Hematopoietic multipotent progenitor cell treated with erythropoietin and hydrocortisone succinate and interleukin-3 and kit ligand, for 6 days (in vitro differentiated cells): ENCODE measurements around the gene CDC42EP5.
"Not testable (repeated sequence)": the region's sequence is repeated elsewhere in the genome, so short reads cannot be mapped to it uniquely, and the experiment has no call there.

Experiments used
- DNase-seq: peaks from one replicate; pipeline ENCODE4 v3.0.0-alpha.2; 2015

Gene CDC42EP5

DNA sequence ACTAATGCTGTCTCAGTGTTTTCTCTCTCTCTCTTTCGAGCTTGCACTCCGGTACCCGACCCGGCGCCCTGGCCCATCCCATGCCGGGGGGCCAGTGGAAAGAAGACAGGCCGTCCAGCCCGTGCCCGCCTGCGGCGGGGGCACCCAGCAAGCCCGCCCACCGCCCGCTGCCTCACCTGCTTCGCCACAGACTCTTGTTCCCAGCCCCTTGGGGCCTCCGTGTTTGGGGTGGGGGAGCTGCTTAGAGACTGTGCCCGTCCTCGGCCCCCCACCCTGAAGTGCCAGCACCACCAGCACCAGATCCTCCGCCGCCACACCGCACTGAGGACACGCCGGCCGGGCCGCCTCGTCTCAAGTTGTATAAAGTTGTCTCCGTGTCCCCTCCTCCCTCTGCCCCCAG lies 11.9 kb downstream of the CDC42EP5 start:
- DNase-seq: no peak

DNA sequence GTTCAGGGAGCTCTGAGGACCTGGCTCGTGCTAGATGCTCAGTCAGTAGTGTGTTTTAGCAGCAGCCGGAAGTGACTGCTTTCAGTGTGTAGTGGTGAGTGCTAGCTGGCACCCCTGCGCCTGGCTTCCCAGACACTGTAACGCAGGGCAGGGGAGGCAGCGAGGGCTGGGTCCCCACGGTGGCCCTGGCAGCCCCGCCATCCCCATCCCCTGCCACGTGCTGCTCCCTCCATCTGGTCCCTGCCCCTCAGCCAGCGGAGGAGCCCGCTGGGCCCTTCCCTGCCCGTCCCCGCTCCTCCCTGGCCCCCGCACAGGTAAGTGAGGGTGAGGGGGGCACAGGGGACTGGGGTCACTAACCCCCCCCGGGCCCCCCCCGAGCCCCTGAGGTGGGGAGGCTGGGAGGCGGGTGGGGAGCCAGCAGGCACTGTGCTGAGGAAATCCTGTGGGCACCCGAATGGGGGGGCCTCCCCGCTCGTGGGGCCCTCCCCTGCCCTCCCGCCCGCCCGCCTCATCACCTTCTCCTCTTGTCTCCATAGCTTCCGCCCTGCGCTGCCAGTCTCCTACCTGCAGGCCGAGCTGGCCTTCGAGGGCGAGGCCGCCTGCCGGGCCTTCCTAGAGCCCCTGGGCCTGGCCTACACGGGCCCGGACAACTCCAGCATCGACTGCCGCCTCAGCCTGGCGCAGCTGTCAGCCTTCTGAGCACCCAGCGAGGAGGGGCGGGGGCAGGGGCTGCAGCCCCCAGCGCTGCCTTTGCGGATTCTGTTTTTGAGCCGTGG lies 12.7 kb downstream of the CDC42EP5 start:
- DNase-seq: no peak

DNA sequence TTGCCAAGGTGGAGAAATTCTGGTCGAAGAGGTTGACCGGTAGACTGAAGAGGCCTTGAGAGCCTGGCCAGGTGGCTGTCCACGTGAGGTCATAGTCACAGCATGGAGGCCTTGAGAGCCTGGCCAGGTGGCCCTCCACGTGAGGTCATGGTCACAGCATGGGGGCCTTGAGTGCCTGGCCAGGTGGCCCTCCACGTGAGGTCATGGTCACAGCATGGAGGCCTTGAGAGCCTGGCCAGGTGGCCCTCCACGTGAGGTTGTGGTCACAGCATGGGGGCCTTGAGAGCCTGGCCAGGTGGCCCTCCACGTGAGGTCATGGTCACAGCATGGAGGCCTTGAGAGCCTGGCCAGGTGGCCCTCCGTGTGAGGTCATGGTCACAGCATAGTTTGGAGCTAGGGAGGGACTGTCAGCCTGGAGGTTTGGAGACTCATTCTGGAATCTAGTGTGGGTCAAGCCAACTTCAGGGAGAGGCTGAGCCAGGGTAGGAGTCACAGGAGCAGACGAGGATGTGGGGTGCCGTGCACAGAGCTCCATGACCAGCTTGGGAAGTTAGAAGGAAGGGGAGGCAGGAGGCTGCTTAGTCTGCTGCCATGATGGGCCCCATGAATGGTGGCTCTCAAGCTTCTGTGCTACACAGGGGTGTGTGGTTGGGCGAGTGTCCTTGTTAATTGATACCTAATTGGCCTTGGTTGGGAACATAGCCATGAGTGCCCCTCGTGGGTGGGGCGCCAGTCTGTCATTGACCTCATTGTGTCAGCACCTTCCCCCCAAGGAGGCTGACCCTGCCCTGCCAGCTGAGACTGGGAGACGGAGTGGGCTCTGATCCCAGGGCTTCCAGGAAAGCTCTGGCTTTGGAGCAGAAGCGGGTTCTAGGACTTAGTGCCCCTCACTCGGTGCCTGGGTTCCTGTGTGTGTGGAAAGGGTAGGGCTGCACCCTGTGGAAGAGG lies 13.5 kb downstream of the CDC42EP5 start:
- no peak for DNase-seq

DNA sequence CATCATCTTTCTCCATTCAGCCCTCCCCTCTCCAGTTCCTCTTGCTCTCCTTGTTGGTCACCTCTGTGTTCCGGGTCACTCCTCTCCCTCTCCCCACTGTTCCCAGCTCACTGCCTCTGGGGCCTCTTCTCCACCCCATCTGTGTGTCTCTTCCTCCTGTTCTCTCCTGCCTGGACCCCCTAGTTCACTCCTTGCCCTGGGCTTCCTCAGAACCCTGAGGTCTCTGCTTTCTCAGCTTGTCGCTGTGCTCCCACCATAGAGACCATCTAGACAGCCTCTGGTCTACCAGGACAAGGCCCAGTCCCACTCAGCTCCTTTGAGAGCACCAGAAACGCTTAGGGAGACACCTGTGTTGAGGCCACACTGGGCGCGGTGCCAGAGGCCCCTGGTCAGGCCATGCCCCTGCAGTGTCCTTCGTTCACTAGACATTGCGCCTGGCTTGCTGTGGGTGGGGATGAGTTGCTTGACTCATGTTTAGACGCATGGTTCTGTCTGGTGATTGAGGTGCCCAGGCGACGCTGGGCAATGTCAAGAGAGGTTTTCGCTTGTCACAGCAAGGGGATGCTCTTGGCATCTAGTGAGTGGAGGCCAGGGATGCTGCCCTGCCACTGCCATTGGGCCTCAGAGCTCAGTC lies 14.3 kb downstream of the CDC42EP5 start:
- DNase-seq: no peak

DNA sequence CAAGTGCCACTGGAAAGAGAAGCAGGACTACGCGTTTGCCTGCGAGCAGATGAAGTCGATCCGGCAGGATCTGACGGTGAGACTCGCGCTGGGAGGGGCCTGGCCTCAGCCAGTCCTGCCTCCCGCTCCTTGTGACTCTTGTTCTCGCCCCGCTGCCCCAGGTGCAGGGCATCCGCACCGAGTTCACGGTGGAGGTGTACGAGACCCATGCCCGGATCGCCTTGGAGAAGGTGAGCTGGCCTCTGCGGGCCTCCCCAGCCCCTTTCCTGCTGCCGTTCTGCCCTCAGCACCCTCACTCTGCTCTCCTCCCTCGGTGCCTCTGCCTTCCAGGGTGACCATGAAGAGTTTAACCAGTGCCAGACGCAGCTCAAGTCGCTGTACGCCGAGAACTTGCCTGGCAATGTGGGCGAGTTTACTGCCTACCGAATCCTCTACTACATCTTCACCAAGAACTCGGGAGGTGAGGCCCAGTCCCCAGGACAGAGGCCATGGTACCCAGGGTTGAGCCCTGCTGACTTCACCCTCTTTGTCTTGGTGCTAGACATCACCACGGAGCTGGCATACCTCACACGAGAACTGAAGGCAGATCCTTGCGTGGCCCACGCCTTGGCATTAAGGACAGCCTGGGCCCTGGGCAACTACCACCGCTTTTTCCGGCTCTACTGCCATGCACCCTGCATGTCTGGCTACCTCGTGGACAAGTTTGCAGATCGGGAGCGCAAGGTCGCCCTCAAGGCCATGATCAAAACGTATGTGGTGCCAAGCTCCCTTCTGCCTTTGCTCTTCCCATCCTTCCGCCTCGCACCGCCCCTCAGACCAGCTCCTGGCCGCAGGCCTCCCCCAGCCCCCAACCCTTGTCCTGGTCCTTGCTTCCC lies 15.1 kb downstream of the CDC42EP5 start:
- DNase-seq: no peak

DNA sequence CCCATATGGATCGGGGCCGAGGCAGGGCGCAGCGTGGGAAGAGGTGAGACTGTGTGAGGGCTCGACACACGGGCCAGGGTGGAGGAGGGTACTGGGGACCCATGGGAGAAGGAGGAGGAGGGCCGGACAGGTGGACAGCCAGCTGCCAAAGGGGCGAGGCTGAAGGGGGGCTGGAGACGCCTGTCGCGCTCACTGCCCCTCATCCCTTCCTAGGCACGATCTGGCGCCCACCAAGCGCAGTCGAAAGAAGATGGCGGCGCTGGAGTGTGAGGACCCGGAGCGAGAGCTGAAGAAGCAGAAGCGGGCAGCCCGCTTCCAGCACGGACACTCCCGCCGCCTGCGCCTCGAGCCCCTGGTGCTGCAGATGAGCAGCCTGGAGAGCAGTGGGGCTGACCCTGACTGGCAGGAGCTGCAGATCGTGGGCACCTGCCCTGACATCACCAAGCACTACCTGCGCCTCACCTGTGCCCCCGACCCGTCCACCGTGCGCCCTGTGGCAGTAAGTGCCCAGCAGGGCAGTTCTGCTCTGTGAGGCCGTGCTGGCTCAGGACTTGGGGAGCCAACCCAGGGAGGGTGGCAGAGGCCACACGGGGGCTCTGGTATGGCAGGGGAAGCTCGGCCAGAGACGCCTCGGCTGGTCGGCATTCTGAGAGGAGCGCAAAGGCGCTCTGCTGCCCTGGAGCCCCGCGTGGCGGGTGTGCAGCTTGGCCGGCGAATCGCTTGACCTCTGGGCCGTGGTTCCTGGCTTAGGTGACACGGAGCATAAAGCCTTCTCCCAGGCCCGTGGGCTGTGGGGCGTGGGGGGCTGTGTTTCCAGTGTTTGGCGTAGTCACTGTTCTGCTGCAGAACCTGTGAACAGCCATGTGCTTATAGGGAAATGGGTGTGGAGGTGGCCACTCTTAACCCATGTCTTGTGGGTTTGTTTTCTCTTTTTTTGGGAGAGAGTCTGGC lies 16.4 kb downstream of the CDC42EP5 start:
- no peak for DNase-seq

DNA sequence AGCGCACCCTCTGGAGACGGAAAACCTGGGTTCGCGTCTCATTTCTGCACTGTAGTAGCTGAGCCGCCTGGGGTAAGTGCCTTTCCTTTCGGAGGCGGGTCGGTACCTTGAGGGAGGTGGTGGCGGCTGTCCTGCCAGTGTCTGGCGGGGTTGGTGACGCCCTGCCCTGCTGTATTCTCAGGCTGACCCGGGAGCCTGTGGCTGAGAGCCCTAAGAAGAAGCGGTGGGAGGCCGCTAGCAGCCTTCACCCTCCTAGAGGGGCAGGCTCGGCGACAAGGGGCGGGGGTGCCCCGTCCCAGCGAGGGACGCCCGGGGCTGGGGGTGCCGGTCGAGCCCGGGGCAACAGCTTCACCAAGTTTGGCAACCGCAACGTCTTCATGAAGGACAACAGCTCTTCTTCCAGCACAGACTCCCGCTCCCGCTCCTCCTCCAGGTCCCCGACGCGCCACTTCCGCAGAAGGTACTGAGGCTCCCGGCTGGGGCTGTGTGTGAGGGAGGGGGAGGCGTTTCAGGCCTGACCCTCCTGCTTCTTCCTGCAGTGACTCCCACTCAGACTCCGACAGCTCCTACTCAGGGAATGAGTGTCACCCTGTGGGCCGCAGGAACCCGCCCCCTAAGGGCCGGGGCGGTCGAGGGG lies 17.2 kb downstream of the CDC42EP5 start:
- DNase-seq: no peak

DNA sequence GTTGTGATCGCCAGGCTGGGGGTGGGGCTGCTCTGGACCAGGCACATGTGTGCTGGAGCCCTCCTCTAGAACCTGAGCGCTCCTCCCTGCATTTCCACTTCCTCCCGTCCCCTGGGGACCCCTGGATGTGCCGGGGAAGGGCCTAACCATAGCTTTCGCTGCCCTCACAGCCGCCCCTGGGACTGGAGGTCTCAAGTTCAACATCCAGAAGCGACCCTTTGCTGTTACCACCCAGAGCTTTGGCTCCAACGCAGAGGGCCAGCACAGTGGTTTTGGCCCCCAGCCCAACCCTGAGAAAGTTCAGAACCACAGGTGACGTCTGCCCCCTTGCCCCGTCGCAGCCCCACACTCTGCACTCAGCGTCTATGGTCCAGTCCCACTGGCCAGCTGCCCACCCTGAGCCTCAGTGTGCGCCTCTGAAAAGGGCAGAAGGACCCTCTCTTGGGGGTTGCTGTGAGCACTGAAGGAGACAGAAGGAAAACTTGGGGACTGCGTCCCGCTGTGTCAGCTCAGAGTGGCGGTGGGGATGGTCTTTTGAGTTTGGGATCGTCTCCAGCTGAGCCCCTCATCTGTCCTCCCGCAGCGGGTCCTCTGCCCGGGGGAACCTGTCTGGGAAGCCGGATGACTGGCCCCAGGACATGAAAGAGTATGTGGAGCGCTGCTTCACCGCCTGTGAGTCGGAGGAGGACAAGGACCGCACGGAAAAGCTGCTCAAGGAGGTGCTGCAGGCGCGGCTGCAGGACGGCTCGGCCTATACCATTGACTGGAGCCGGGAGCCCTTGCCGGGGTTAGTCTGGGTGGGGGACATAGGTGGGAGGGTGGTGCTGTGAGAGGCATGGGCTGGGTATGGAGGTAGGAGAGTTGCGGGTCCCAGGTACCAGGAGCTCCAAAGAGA lies 18.1 kb downstream of the CDC42EP5 start:
- DNase-seq: no peak

DNA sequence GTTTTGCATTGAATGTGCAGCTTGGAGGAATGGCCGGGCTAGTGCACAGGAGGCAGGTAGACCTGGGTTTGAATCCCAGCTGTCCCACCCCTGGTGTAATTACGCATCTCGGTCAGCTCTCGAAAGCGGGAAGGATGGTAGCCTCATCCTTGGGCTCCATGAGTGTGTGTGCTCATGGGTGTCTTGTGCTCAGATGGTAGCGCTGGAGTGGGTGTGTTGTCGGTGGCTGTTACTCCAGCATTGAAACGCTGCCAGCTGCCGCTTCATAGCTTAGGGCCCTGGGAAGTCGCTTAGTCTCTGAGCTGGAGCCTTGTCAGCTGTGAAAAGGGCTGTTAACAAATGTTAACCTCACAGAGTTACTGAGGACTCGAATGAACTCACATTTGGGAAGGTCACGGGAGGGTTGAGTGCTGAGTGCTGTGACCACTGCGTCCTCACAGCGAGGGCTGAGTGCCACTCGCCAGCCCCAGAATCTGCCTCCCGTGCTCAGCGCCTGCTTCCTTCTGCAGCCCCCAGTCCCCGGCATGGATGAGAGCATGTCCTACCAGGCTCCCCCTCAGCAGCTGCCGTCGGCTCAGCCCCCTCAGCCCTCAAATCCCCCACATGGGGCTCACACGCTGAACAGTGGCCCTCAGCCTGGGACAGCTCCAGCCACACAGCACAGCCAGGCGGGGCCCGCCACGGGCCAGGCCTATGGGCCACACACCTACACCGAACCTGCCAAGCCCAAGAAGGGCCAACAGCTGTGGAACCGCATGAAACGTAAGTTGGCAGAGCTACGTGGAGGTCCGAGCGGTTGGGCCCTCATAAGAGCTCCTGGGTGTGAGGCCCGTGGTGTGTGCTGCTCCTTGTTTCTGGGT lies 18.9 kb downstream of the CDC42EP5 start:
- no peak for DNase-seq

DNA sequence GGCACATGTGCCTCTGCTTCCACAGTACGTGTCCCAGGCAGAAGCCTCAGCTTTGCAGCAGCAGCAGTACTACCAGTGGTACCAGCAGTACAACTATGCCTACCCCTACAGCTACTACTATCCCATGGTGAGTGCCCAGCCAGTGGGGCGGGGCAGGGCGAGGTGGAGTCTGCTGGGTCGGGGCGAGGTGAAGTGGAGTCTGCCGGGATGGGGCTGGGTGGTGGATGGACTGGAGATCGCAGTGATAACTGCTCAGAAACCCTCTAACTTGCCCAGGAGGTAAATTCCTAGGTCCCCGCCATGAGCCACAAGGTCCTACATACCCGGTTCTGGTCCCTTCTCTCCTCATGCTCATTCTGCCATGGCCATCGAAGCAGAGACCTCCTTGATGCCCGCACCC lies 20.5 kb downstream of the CDC42EP5 start:
- no peak for DNase-seq

DNA sequence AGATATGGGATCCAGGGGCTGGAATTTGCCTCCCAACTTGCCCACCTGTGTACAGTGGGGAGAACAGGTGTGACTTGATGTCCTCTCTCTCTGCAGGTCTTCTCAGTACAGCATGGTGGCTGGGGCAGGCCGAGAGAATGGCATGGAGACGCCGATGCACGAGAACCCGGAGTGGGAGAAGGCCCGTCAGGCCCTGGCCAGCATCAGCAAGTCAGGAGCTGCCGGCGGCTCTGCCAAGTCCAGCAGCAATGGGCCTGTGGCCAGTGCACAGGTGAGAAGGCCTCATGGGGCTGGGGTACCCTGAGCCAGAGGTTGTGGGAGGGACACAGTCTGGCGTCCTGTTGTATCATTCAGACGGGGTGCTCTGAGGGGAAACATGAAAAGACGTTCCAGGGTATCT lies 21.1 kb downstream of the CDC42EP5 start:
- DNase-seq: no peak

DNA sequence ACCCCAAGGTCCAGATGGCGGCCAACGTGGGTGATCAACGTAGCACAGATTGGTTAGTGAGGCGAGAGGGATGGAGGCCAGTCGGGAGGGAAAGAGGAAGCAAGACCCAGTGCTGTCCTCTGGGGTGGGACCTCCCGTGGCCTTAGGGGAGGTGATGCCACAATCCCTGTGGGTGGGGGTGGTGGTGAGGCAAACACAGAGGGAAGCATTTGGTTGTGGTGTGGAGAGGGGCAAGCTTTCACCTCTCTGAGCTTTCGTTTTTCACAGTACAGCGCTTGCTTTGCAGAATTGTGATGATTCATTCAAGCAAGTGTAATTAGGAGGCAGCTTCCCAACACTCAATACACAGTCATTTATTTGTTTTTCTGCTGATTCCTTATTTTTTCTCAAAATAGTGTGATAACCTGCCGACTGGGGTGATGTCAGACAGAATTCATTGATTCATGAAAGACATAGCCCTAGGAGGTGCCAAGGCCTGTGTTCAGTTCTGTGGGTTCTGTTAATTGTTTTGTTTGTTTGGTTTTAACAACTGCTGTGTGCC lies 21.7 kb downstream of the CDC42EP5 start:
- DNase-seq: no peak

DNA sequence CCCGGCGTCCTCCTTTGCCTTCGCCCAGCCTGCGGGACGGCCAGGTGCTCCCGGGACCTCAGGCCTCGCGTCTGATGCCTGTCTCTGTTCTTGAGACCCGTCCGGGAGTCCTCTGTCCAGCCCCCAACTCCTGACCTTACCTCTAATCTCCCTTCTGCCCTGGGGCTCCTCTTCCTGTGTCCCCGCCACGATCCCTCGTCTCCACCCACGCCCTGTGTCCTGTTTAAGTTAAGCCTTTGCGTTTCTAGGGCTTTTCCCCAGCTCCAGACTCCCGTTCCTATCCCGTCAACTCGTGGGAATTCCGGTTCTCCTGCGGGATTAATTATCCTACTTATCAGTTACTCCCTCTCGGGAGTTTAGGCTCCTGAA lies 23.4 kb downstream of the CDC42EP5 start:
- peak; percentile 45 for DNase-seq

DNA sequence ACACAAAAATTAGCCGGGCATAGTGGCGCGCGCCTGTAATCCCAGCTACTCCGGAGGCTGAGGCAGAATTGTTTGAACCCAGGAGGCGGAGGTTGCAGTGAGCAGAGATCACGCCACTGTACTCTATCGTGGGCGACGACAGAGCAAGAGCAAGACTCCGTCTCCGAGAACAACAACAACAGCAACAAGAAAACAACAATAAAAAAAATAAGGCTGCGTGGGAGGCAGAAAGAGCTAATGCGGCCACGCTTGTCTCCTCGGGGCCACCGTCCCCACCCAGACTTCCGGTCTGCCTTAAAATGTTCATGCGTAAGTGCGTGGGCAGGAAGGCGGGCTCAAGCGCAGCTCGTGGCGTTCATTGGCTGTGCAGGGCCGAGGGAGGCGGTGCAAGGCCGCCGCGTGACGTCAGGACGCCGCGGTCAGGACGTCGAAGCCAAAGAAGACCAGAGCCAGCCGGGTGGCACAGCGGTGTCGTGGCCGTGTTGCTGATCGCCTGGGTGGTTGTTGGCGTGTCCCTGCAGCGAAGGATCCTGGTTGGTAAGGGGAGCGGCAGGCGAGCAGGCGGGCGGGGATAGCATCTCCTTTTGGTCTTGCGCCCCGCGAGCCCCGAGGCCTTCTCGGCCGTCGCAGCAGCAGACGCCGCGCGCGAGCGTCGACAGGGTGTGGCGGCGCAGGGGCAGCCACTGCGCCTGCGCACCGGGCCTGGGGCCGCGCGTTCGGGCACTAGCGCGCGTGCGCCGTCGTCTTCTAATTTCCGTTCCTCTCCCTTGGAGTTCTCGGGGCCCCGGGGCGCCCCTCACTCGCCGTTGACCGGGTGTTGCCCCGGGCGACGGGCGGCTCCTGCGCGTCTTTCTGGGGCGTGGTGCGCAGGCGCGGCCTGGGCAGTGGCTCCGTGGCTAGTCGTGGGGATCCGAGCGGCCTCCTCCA lies 24.1 kb downstream of the CDC42EP5 start, which contains the start of gene LENG8:
Gene LENG8, plus strand, starts transcription at position 426 of the 927 bp plus-strand sequence. CDS start 2,146 bp downstream, outside the sequence.
- peak; percentile 97 for DNase-seq

DNA sequence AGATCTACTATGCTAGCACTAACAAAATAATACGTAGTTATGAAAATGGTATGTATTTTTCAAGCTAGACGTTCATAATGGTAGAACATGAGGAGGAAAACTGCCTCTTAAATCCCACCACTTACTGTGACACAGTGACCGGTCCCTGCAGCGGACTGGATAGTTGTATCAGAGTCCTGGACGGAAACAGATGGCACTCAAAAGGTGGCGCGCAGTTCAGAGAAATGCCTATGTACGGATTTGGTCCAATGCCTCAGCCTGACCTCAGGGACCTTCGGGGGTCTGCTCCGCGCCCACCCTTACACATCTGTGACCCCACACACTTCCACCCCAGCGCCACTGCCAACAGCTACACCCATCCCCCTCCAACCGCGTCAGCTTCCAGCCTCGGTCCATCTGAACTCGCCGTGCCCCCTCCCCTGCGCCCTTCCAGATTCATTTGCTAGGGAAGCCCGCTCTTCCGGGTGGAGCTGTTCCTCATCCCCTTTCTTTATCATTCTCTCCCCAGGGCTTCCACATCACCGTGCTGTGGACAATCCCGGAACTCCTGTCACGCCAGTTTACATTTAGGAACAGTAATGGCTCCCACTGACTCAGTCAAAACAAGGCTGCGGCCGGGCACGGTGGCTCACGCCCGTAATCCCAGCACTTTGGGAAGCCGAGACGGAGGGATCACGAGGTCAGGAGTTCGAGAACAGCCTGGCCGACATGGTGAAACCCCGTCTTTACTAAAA lies 24.9 kb downstream of the CDC42EP5 start:
- DNase-seq: peak; percentile 70

DNA sequence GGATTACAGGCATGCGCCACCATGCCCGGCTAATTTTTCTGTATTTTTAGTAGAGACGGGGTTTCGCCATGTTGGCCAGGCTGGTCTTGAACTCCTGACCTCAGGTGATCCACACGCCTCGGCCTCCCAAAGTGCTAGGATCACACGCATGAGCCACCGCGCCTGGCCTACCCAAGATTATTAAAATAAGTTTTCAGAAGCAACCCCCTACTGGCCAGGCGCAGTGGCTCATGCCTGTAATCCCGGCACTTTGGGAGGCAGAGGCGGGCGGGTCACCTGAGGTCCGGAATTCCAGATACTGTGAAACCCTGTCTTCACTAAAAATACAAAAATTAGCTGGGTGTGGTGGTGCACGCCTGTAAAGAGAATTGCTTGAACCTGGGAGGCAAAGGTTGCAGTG lies 26.7 kb downstream of the CDC42EP5 start:
- DNase-seq: not testable (repeated sequence)
